Measurements from ENCODE around the gene HPN. TPM values are rescaled to one million over a fixed set of nuclear protein-coding genes. Genes with fewer than 3 reads are reported as not detected.

HPN gene
- total RNA-seq, 1 donor from 2014 or later = 2.3 TPM

DNA sequence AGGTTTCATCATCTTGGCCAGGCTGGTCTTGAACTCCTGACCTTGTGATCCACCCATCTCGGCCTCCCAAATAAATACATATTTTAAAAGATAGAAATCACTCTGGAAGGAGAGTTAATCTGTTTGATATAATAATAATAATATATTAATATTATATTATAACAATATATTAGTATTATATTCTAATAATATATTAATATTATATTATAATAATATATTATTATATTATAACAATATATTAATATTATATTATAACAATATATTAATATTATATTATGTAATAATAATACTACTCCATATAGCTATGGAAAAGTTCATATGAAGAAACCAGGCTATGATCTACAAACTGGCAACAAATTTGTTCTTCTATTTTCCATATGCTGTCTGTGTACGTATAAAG is 16.8 kb downstream of the HPN start:
- DNase-seq (ENCODE audit: low read depth) = no peak
- H3K4me3 ChIP-seq (ENCODE audit: low read depth, low read length) = no peak overlapping the region
- H3K36me3 ChIP-seq (ENCODE audit: control insufficient read depth, insufficient read depth, low read length) = no peaks in the 10 kb centered on the region
- TF ChIP-seq, protein P1, sequence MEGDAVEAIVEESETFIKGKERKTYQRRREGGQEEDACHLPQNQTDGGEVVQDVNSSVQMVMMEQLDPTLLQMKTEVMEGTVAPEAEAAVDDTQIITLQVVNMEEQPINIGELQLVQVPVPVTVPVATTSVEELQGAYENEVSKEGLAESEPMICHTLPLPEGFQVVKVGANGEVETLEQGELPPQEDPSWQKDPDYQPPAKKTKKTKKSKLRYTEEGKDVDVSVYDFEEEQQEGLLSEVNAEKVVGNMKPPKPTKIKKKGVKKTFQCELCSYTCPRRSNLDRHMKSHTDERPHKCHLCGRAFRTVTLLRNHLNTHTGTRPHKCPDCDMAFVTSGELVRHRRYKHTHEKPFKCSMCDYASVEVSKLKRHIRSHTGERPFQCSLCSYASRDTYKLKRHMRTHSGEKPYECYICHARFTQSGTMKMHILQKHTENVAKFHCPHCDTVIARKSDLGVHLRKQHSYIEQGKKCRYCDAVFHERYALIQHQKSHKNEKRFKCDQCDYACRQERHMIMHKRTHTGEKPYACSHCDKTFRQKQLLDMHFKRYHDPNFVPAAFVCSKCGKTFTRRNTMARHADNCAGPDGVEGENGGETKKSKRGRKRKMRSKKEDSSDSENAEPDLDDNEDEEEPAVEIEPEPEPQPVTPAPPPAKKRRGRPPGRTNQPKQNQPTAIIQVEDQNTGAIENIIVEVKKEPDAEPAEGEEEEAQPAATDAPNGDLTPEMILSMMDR (IDR thresholded peaks at IDR 0.05; ENCODE audit: insufficient read depth, low read length, poor library complexity, severe bottlenecking) = no peak
- H3K27me3 ChIP-seq (ENCODE audit: control insufficient read depth, insufficient read depth, low read length) = peaks cover 10% of the 10 kb centered on the region

DNA sequence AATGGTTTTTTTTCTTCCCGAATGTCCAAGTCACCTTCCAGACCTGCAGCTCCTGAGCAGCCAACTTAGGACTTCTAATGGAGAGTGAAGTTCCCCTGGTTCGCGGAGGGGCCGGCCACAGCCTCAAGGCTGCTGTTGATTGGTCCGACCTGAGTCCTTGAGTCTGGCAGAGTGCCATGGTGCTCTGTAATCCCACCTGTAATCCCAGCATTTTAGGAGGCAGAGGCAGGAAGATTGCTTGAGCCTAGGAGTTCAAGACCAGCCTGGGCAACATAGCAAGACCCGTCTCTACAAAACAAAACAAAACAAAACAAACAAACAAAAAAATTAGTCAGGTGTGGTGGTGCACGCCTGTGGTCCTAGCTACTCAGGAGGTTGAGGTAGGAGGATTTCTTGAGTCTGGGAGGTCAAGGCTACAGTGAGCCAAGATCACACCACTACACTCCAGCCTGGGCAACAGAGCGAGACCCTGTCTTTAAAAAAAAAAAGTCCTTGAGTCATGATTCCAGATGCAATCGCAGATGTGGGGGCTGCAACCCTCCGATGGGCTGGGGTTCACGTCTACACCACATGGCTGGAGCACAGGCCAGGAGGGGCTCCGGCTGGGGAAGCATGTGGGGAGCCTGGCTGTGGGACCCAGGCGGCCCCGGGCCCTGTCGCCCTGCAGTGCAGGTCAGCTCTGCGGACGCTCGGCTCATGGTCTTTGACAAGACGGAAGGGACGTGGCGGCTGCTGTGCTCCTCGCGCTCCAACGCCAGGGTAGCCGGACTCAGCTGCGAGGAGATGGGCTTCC is 17.7 kb downstream of the HPN start:
- TF ChIP-seq, protein P1 (IDR thresholded peaks at IDR 0.05; ENCODE audit: insufficient read depth, low read length, poor library complexity, severe bottlenecking) = no peak
- Histone ChIP-seq H3K4me3 (ENCODE audit: low read depth, low read length) (no peak overlapping the region), H3K36me3 (ENCODE audit: control insufficient read depth, insufficient read depth, low read length) (no peaks in the 10 kb centered on the region), H3K27me3 (ENCODE audit: control insufficient read depth, insufficient read depth, low read length) (peaks cover 10% of the 10 kb centered on the region)
- DNase-seq (ENCODE audit: low read depth) = no peak

DNA sequence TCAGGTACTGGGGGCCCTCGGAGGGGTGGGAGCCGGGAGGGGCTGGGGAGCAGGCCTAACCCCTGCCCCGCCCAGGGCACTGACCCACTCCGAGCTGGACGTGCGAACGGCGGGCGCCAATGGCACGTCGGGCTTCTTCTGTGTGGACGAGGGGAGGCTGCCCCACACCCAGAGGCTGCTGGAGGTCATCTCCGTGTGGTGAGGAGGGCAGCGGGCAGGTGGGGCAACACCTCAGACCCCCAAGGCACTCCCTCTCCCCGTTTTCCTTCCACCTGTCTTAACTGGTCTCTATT is 18.2 kb downstream of the HPN start:
- Histone ChIP-seq H3K4me3 (ENCODE audit: low read depth, low read length) (no peak overlapping the region), H3K36me3 (ENCODE audit: control insufficient read depth, insufficient read depth, low read length) (no peaks in the 10 kb centered on the region), H3K27me3 (ENCODE audit: control insufficient read depth, insufficient read depth, low read length) (peaks cover 10% of the 10 kb centered on the region)
- TF ChIP-seq, protein P1 (IDR thresholded peaks at IDR 0.05; ENCODE audit: insufficient read depth, low read length, poor library complexity, severe bottlenecking) = no peak
- no peak for DNase-seq (ENCODE audit: low read depth)

DNA sequence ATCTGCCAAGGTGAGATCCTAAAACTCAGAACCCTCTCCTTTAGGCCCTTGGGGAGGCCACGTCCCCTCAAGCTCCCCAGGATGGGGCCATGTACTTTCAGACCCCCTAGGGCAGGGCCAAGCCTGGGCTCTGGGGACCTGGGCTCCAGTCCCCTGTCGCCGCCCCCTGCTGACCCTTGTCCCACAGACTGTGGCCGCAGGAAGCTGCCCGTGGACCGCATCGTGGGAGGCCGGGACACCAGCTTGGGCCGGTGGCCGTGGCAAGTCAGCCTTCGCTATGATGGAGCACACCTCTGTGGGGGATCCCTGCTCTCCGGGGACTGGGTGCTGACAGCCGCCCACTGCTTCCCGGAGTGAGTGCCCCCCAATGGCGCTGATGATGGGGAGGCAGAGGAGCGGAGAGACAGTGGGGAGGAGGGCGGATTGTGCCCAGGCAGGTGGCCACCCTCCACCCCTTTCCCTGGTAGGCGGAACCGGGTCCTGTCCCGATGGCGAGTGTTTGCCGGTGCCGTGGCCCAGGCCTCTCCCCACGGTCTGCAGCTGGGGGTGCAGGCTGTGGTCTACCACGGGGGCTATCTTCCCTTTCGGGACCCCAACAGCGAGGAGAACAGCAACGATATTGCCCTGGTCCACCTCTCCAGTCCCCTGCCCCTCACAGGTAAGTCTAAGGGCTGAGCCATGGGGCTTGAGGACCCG is 18.8 kb downstream of the HPN start:
- H3K36me3 ChIP-seq (ENCODE audit: control insufficient read depth, insufficient read depth, low read length) = no peaks in the 10 kb centered on the region
- DNase-seq (ENCODE audit: low read depth) = no peak
- TF ChIP-seq, protein P1 (IDR thresholded peaks at IDR 0.05; ENCODE audit: insufficient read depth, low read length, poor library complexity, severe bottlenecking) = no peak
- H3K27me3 ChIP-seq (ENCODE audit: control insufficient read depth, insufficient read depth, low read length) = peaks cover 10% of the 10 kb centered on the region
- H3K4me3 ChIP-seq (ENCODE audit: low read depth, low read length) = no peak overlapping the region

DNA sequence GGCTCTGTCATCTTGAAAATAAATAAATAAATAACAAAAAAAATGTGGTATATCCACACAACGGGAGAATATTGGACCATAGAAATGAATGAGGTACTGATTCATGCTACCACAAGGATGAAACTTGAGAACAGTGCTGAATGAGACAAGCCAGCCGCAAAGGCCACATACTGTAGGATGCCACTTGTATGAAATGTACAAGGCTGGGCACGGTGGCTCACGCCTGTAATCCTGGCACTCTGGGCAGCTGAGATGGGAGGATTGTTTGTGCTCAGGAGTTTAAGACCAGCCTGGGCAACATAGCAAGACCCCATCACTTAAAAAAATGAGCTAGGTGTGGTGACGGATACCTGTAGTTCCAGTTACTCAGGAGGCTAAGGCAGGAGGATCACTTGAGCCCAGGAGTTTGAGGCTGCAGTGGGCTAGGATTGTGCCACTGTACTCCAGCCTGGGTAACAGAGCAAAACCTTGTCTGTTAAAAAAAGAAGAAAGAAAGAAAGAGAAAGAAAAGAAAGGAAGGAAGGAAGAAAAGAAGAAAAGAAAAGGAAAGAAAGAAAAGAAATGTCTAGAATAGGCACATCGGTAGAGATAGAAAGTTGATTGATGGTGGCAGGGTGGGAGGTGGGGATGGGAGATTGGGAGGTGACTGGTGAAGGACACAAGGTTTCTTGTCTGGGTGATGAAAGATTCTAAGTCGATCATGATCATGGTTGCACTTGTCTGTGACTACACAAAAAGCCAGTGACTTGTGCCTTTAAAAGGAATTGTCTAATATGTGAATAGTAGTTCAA is 20.3 kb downstream of the HPN start:
- TF ChIP-seq, protein P1 (IDR thresholded peaks at IDR 0.05; ENCODE audit: insufficient read depth, low read length, poor library complexity, severe bottlenecking) = no peak
- H3K36me3 ChIP-seq (ENCODE audit: control insufficient read depth, insufficient read depth, low read length) = no peaks in the 10 kb centered on the region
- H3K27me3 ChIP-seq (ENCODE audit: control insufficient read depth, insufficient read depth, low read length) = no peaks in the 10 kb centered on the region
- H3K4me3 ChIP-seq (ENCODE audit: low read depth, low read length) = no peak overlapping the region
- no peak for DNase-seq (ENCODE audit: low read depth)

Measured in kidney epithelial cell (primary cell).